ENCODE data around the gene SLC35C1. TPM values are rescaled to one million over a fixed set of nuclear protein-coding genes. Genes with fewer than 3 reads are reported as not detected.

SLC35C1 gene
- polyA plus RNA-seq, 1 experiment: 4.7 TPM

DNA sequence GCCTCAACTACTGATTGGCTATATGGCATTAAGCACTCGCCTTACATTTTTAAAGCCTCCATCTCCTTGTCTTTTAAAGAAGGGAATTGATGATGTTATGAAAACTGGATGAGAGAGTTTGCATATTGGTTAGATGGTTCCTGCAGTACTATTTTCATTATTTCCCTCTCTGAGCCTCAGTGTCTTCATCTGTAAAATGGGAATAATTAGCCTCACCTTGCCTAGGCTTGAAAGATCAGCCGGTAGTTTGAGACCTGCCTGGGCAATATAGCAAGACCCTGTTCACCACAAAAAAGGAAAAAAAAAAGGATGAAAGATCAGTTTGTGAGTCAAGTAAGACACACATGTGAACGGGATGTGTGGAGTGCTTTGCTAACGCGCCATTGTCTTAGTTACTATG, 35.0 kb upstream of the SLC35C1 start:
- Histone ChIP-seq H3K9me3 (ENCODE audit: control insufficient read depth, insufficient read depth, low read length) (no peaks in the 10 kb centered on the region), H3K4me3 (ENCODE audit: low read depth, low read length) (no peak overlapping the region), H3K27me3 (ENCODE audit: control insufficient read depth, insufficient read depth, low read length) (peaks cover 5% of the 10 kb centered on the region), H3K27ac (ENCODE audit: low read depth, low read length) (no peak overlapping the region)
- ChIA-PET POLR2A (no interaction called here), CTCF (interaction anchor here (0.7 to 3.5 kb wide), 6 partner anchors 11 to 398 kb away, joined by 3 to 89 read pairs (median 22); no protein-coding TSS in a partner anchor)
- no peak for DNase-seq (ENCODE audit: low read depth, low spot score)
- no peak for TF ChIP-seq CTCF (IDR thresholded peaks at IDR 0.05; ENCODE audit: low read depth, low read length)

DNA sequence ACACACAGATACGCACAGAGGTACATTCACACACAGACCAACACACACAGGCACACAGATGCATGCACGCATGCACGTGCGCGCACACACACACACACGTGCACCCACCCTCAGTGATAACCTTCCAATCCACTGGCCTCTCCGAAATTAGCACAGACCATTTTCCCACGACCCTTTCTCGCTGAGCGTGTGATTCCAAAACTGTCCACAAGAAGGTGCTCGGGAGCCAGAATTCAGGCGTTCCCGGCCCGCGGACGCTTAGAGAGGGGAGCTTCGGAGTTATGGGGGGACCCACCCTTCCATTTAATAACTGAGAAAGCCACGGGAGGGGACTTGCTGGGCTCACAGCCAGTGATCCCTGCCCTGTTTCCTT, 33.8 kb upstream of the SLC35C1 start:
- Histone ChIP-seq H3K9me3 (ENCODE audit: control insufficient read depth, insufficient read depth, low read length) (no peaks in the 10 kb centered on the region), H3K27ac (ENCODE audit: low read depth, low read length) (no peak overlapping the region), H3K27me3 (ENCODE audit: control insufficient read depth, insufficient read depth, low read length) (peaks cover 9% of the 10 kb centered on the region), H3K4me3 (ENCODE audit: low read depth, low read length) (peak overlapping the region; percentile 63)
- CTCF ChIA-PET: interaction anchor here (0.7 to 3.5 kb wide), 61 partner anchors 9 to 1257 kb away, joined by 3 to 89 read pairs (median 4); partner anchors contain the start of gene SLC35C1
- no peak for DNase-seq (ENCODE audit: low read depth, low spot score)
- TF ChIP-seq CTCF (IDR thresholded peaks at IDR 0.05; ENCODE audit: low read depth, low read length): peak; percentile 88
- POLR2A ChIA-PET: no interaction called here

GRCh38 chr11:45771566-45772448, 33.1 kb upstream of the SLC35C1 start:
- no peaks in the 10 kb centered on the region for H3K9me3 ChIP-seq (ENCODE audit: control insufficient read depth, insufficient read depth, low read length)
- ChIA-PET POLR2A (no interaction called here), CTCF (interaction anchor here (0.6 to 3.5 kb wide), 71 partner anchors 9 to 1258 kb away, joined by 3 to 89 read pairs (median 4); partner anchors contain the start of gene SLC35C1)
- TF ChIP-seq CTCF (IDR thresholded peaks at IDR 0.05; ENCODE audit: low read depth, low read length): peak; percentile 94
- peak; percentile 23 for DNase-seq (ENCODE audit: low read depth, low spot score)
- peaks cover 8% of the 10 kb centered on the region for H3K27me3 ChIP-seq (ENCODE audit: control insufficient read depth, insufficient read depth, low read length)
- H3K4me3 ChIP-seq (ENCODE audit: low read depth, low read length): peak overlapping the region; percentile 63
- H3K27ac ChIP-seq (ENCODE audit: low read depth, low read length): no peak overlapping the region

DNA sequence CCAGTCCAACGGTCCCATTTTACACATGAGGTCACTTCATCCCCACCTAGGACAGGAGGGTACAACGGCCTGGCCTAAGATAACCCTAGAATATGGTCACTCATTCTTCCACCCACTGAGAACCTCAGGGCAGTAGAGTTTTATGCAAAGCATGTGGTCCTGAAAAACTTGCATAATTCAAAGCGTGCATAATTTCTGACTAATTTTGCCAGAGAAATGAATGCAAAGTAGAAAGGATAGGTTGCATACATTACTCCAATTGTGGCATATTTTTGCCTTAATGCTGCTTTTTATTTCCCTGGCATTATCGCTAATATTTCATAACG, 32.5 kb upstream of the SLC35C1 start:
- H3K4me3 ChIP-seq (ENCODE audit: low read depth, low read length): no peak overlapping the region
- no peak overlapping the region for H3K27ac ChIP-seq (ENCODE audit: low read depth, low read length)
- DNase-seq (ENCODE audit: low read depth, low spot score): no peak
- H3K9me3 ChIP-seq (ENCODE audit: control insufficient read depth, insufficient read depth, low read length): no peaks in the 10 kb centered on the region
- CTCF ChIA-PET: interaction anchor here (0.9 to 3.5 kb wide), 21 partner anchors 10 to 662 kb away, joined by 3 to 89 read pairs (median 6); no protein-coding TSS in a partner anchor
- POLR2A ChIA-PET: no interaction called here
- peaks cover 5% of the 10 kb centered on the region for H3K27me3 ChIP-seq (ENCODE audit: control insufficient read depth, insufficient read depth, low read length)
- TF ChIP-seq CTCF (IDR thresholded peaks at IDR 0.05; ENCODE audit: low read depth, low read length): no peak
